Neutrophil (primary cell): ENCODE data around the gene PPP6C.
"Not testable (repeated sequence)": the region's sequence is repeated elsewhere in the genome, so short reads cannot be mapped to it uniquely, and the experiment has no call there.

ENCODE experiments used
- H3K27ac ChIP-seq: fragments of 200-600 bp; sonication (generic); 2 replicates; pipeline ENCODE4 v1.5.1; 2016; ENCODE audit warnings: mild to moderate bottlenecking, moderate library complexity
- H3K27me3 ChIP-seq: fragments of 200-600 bp; sonication (generic); 2 replicates; pipeline ENCODE4 v1.6.0; 2016; ENCODE audit warnings: mild to moderate bottlenecking
- H3K36me3 ChIP-seq: fragments of 200-600 bp; sonication (generic); 2 replicates; pipeline ENCODE4 v1.5.1; 2017
- H3K4me1 ChIP-seq, 2 experiments: fragments of 200-600 bp in 1 of 2; sonication (generic) in 1 of 2; 1 replicate in 1 of 2; 2 replicates in 1 of 2; pipeline versions ENCODE4 v1.5.1 to v1.6.1; 2013 to 2016; ENCODE audit warnings: low read depth in 1 of 2, low read length in 1 of 2, mild to moderate bottlenecking in 1 of 2, moderate library complexity in 1 of 2; ENCODE audit not compliant: control insufficient read depth in 1 of 2, insufficient read depth in 1 of 2
- H3K4me3 ChIP-seq, 2 experiments: fragments of 200-600 bp in 1 of 2; sonication (generic) in 1 of 2; 1 replicate in 1 of 2; 2 replicates in 1 of 2; pipeline ENCODE4 v1.5.1; 2013 to 2016; ENCODE audit warnings: low read depth in 1 of 2, low read length in 1 of 2, mild to moderate bottlenecking in 1 of 2, moderate library complexity in 1 of 2
- H3K9me3 ChIP-seq: fragments of 200-600 bp; sonication (generic); 2 replicates; pipeline ENCODE4 v1.5.1; 2016
- CTCF ChIP-seq: fragments of 200-600 bp; sonication (generic); IDR thresholded peaks from 2 replicates; pipeline ENCODE4 v1.5.1; 2016; ENCODE audit warnings: antibody characterized with exemption

The PPP6C gene

DNA sequence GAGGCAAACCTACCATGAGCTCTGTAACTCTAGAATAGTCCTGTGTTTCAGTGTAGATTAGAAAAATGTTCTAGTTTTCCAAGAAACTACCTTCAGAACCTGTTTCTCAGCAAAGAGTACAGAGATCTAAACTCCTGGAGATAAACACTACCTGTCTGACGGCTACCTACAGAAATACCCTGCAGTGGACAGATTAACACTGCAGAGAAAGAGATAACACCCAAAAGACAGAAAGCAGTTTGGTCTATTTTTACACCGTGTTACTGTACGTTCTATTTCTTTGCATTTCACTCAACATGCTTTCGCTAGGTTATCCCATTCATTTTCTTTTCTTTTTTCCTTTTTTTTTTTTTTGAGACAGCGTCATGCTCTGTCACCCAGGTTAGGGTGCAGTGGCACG is 57.8 kb downstream of the PPP6C start:
- Histone ChIP-seq H3K9me3 (no peaks in the 10 kb centered on the region), H3K27ac (no peak overlapping the region), H3K4me3 (no peak overlapping the region), H3K27me3 (no peaks in the 10 kb centered on the region), H3K36me3 (no peaks in the 10 kb centered on the region), H3K4me1 (no peaks in the 10 kb centered on the region)
- TF ChIP-seq CTCF: no peak

DNA sequence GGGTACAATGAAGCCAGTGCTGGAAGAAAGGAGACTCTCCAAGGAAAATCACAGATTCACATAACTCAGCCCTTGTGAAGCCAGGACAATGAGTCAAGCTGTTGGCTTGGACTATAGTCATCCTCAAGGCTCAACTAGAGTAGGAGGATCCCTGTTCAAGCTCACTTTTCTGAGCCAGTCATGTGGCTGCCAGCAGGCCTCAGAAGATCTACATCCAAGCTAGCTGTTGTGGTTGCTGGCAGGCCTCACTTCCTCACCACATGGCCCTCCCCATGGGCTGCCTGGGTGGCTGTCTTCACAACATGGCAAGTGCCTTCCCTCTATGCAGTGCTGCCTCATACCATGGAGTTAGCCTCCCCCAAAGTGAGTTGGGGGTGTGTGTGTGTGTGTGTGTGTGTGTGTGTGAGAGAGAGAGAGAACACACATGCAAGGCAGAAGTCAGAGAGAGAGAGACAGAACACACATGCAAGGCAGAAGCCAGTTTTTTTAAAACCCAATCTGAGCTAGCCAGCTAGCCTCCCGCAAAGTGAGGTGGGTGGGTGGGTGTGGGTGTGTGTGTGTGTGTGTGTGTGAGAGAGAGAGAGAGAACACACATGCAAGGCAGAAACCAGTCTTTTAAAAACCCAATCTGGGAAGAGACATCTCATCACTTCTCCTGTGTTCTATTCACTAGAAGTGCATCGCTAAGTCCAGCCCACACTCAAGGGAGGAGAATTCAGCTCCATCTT is 63.4 kb downstream of the PPP6C start:
- Histone ChIP-seq H3K27ac (no peak overlapping the region), H3K9me3 (no peaks in the 10 kb centered on the region), H3K27me3 (no peaks in the 10 kb centered on the region), H3K4me1 (no peaks in the 10 kb centered on the region), H3K4me3 (no peak overlapping the region), H3K36me3 (no peaks in the 10 kb centered on the region)
- TF ChIP-seq CTCF: no peak

- no peaks in the 10 kb centered on the region for H3K36me3 ChIP-seq
- H3K27me3 ChIP-seq: no peaks in the 10 kb centered on the region
- H3K4me1 ChIP-seq: no peaks in the 10 kb centered on the region
- H3K27ac ChIP-seq: no peak overlapping the region
- no peak overlapping the region for H3K4me3 ChIP-seq
- no peaks in the 10 kb centered on the region for H3K9me3 ChIP-seq
- TF ChIP-seq CTCF: no peak
Observed at GRCh38 chr9:125125523-125125922, 64.1 kb downstream of the PPP6C start.

- no peak for TF ChIP-seq CTCF
- Histone ChIP-seq H3K27ac (no peak overlapping the region), H3K4me1 (no peaks in the 10 kb centered on the region), H3K36me3 (no peaks in the 10 kb centered on the region), H3K4me3 (no peak overlapping the region), H3K9me3 (no peaks in the 10 kb centered on the region), H3K27me3 (no peaks in the 10 kb centered on the region)
Observed at GRCh38 chr9:125121146-125121545, 68.5 kb downstream of the PPP6C start.

- Histone ChIP-seq H3K27ac (no peak overlapping the region), H3K9me3 (no peaks in the 10 kb centered on the region), H3K27me3 (no peaks in the 10 kb centered on the region), H3K4me1 (no peaks in the 10 kb centered on the region), H3K4me3 (no peak overlapping the region), H3K36me3 (no peaks in the 10 kb centered on the region)
- TF ChIP-seq CTCF: no peak
Observed at GRCh38 chr9:125119643-125120286, 69.8 kb downstream of the PPP6C start.

- not testable (repeated sequence) for H3K4me1 ChIP-seq, H3K9me3 ChIP-seq, H3K36me3 ChIP-seq, H3K27me3 ChIP-seq, H3K4me3 ChIP-seq, H3K27ac ChIP-seq
Observed at GRCh38 chr9:125118696-125119095, 70.9 kb downstream of the PPP6C start.

GRCh38 chr9:125114503-125114902 is 75.1 kb downstream of the PPP6C start:
- H3K36me3 ChIP-seq, H3K9me3 ChIP-seq, H3K4me3 ChIP-seq, H3K27me3 ChIP-seq, H3K4me1 ChIP-seq, H3K27ac ChIP-seq: not testable (repeated sequence)
